HCT116 (cell line): ENCODE results near the gene PCDHGB3. TPM values are rescaled to one million over a fixed set of nuclear protein-coding genes. Genes with fewer than 3 reads are reported as not detected.
A peak's percentile ranks its signal among the peaks of the same experiment; 100 is the strongest.
"Not testable (repeated sequence)": the region's sequence is repeated elsewhere in the genome, so short reads cannot be mapped to it uniquely, and the experiment has no call there.

Experiments used
- ATAC-seq: fragments of 200-7000 bp; cut with Tn5 transposase; 2 replicates; pipeline ENCODE4 v1.9.1; 2020; ENCODE audit warnings: mild to moderate bottlenecking, moderate library complexity
- BruUV-seq: library from RNA; stranded (reverse); fragments of 400-500 nt; replicated peaks from 2 replicates; lab custom pipeline; 2021; lab: Mats Ljungman, UMichigan
- CTCF ChIA-PET: fragments of 300-600 bp; sonication (Branson Sonifier 250); formaldehyde crosslinking; loops from one replicate; lab custom pipeline; 2021; ENCODE audit warnings: antibody characterized with exemption; lab: Charles Lee
- POLR2A ChIA-PET: fragments of 300-600, 350-600 bp; sonication (Branson Sonifier 250); formaldehyde crosslinking; loops from one replicate; lab custom pipeline; 2021; ENCODE audit warnings: antibody characterized with exemption; lab: Charles Lee
- RAD21 ChIA-PET, 2 experiments: fragments of 300-600 bp; sonication (Branson Sonifier 250); formaldehyde crosslinking; loops; one replicate each; lab custom pipeline; 2023; ENCODE audit warnings: low total read pairs in 2 of 2; ENCODE audit not compliant: uncharacterized antibody in 2 of 2, unreplicated experiment in 2 of 2, low non-redundant PET in 1 of 2; lab: Charles Lee
- DNase-seq: peaks from one replicate; pipeline ENCODE4 v3.0.0-alpha.2; 2010; ENCODE audit warnings: low read depth, low spot score
- H2AFZ ChIP-seq: fragments of 200-600 bp; shearing (Covaris generic), sonication (generic); 2 replicates; pipeline ENCODE4 v1.6.1; 2017; ENCODE audit warnings: low read depth, mixed run types, mixed read lengths, antibody characterized with exemption, low read length; ENCODE audit not compliant: poor library complexity, severe bottlenecking
- H3K27ac ChIP-seq: 2 replicates; pipeline ENCODE4 v1.5.1; 2012; ENCODE audit warnings: low read depth, low read length
- H3K27me3 ChIP-seq: fragments of 200-600 bp; sonication (generic); 2 replicates; pipeline ENCODE4 v1.6.1; 2016; ENCODE audit warnings: mixed run types, low read length, mixed read lengths; ENCODE audit not compliant: insufficient read depth
- H3K36me3 ChIP-seq, 2 experiments: fragments of 200-500 bp in 1 of 2; fragments of 200-600 bp in 1 of 2; sonication (Bioruptor generic) in 1 of 2; sonication (generic) in 1 of 2; 2 replicates each; pipeline versions ENCODE4 v1.5.1 to v1.6.1; 2014 to 2016; ENCODE audit warnings: low read length in 2 of 2, inconsistent platforms in 1 of 2, mixed read lengths in 1 of 2, mixed run types in 1 of 2; ENCODE audit not compliant: insufficient read depth in 2 of 2, control insufficient read depth in 1 of 2
- H3K4me1 ChIP-seq, 2 experiments: fragments of 200-600 bp in 1 of 2; sonication (generic) in 1 of 2; 2 replicates each; pipeline versions ENCODE4 v1.5.1 to v1.6.1; 2012 to 2017; ENCODE audit warnings: low read length in 2 of 2, inconsistent platforms in 1 of 2, mild to moderate bottlenecking in 1 of 2, mixed read lengths in 1 of 2, mixed run types in 1 of 2, moderate library complexity in 1 of 2; ENCODE audit not compliant: insufficient read depth in 2 of 2, control insufficient read depth in 1 of 2
- H3K4me2 ChIP-seq: fragments of 200-600 bp; sonication (generic); 2 replicates; pipeline ENCODE4 v1.6.1; 2017; ENCODE audit warnings: mixed run types, low read length, mixed read lengths
- H3K4me3 ChIP-seq, 2 experiments: fragments of 200-600 bp in 1 of 2; sonication (generic) in 1 of 2; replicated peaks in 1 of 2; 2 replicates each; pipeline ENCODE4 v1.5.1; 2011 to 2016; ENCODE audit warnings: low read length in 2 of 2, control low read depth in 1 of 2, low read depth in 1 of 2, mild to moderate bottlenecking in 1 of 2, mixed read lengths in 1 of 2, mixed run types in 1 of 2
- H3K79me2 ChIP-seq: fragments of 200-600 bp; sonication (generic); 2 replicates; pipeline ENCODE4 v1.6.1; 2017; ENCODE audit warnings: mild to moderate bottlenecking, mixed run types, low read length, moderate library complexity, mixed read lengths; ENCODE audit not compliant: insufficient read depth
- H3K9ac ChIP-seq: fragments of 200-600 bp; sonication (generic); 2 replicates; pipeline ENCODE4 v1.6.1; 2016; ENCODE audit warnings: low read length, mixed read lengths
- H3K9me2 ChIP-seq: fragments of 200-600 bp; sonication (generic), shearing (Covaris generic); 2 replicates; pipeline ENCODE4 v1.6.1; 2017; ENCODE audit warnings: mixed run types, mild to moderate bottlenecking, moderate library complexity; ENCODE audit not compliant: insufficient read depth
- H3K9me3 ChIP-seq, 2 experiments: fragments of 200-500 bp in 1 of 2; fragments of 200-600 bp in 1 of 2; sonication (Bioruptor generic) in 1 of 2; sonication (generic) in 1 of 2; 2 replicates each; pipeline ENCODE4 v1.6.1; 2014 to 2017; ENCODE audit warnings: low read length in 2 of 2, mixed read lengths in 2 of 2, inconsistent platforms in 1 of 2, low read depth in 1 of 2, mild to moderate bottlenecking in 1 of 2, mixed run types in 1 of 2, moderate library complexity in 1 of 2; ENCODE audit not compliant: control insufficient read depth in 1 of 2, insufficient read depth in 1 of 2
- H4K20me1 ChIP-seq: fragments of 200-600 bp; sonication (generic), shearing (Covaris generic); 2 replicates; pipeline ENCODE4 v1.6.1; 2017; ENCODE audit warnings: mixed run types, mild to moderate bottlenecking, moderate library complexity; ENCODE audit not compliant: insufficient read depth
- CBX3 ChIP-seq: IDR thresholded peaks from 2 replicates; pipeline ENCODE4 v1.6.1; 2012; ENCODE audit warnings: low read depth
- EGR1 ChIP-seq: IDR thresholded peaks from 2 replicates; pipeline ENCODE4 v1.6.1; 2012; ENCODE audit warnings: low read depth
- SIN3A ChIP-seq: IDR thresholded peaks from 2 replicates; pipeline ENCODE4 v1.6.1; 2012; ENCODE audit warnings: low read depth
- TCF7L2 ChIP-seq: IDR thresholded peaks from 2 replicates; pipeline ENCODE4 v1.7.0; 2011; ENCODE audit warnings: borderline replicate concordance, inconsistent platforms; ENCODE audit not compliant: insufficient read depth, insufficient read length; ENCODE audit errors: extremely low read depth
- ZFX ChIP-seq: fragments of 450-650 bp; IDR thresholded peaks from 2 replicates; pipeline ENCODE4 v1.6.1; 2017
- intact Hi-C: fragments of 100-400 bp; cut with micrococcal nuclease; formaldehyde crosslinking; loops from 2 replicates; pipeline ENCODE4 v1.10.0; 2022
- total RNA-seq: library from RNA; stranded (reverse); gene quantifications from one replicate; pipeline ENCODE4 v1.2.1, GENCODE V29; 2021; ENCODE audit not compliant: unreplicated experiment
- TF ChIP-seq, protein P1 (sequence below), 3 experiments: fragments of 200-600 bp in 1 of 3; sonication (generic) in 1 of 3; IDR thresholded peaks in 2 of 3; conservative IDR thresholded peaks in 1 of 3; 2 replicates each; pipeline ENCODE4 v1.5.1; 2012 to 2017; ENCODE audit warnings: low read depth in 2 of 3, low read length in 2 of 3, antibody characterized with exemption in 1 of 3, borderline replicate concordance in 1 of 3, control low read depth in 1 of 3, mild to moderate bottlenecking in 1 of 3, mixed read lengths in 1 of 3, mixed run types in 1 of 3, moderate library complexity in 1 of 3; ENCODE audit not compliant: insufficient read depth in 1 of 3
- TF ChIP-seq, protein P2 (sequence below): IDR thresholded peaks from 2 replicates; pipeline ENCODE4 v1.6.1; 2012

PCDHGB3 gene
- total RNA-seq, 1 experiment from 2014 or later, result 0.10 TPM

DNA sequence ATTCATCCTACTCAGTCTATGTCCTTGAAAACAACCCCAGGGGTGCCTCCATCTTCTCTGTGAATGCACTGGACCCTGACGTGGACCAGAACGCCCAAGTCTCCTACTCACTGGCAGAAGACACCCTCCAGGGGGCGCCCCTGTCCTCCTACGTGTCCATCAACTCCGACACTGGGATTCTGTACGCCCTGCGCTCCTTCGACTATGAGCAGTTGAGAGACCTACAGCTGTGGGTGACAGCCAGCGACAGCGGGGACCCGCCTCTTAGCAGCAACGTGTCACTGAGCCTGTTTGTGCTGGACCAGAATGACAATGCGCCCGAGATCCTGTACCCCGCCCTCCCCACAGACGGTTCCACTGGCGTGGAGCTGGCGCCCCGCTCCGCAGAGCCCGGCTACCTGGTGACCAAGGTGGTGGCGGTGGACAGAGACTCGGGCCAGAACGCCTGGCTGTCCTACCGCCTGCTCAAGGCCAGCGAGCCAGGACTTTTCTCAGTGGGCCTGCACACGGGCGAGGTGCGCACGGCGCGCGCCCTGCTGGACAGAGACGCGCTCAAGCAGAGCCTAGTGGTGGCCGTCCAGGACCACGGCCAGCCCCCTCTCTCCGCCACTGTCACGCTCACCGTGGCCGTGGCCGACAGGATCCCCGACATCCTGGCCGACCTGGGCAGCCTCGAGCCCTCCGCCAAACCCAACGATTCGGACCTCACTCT lies 5.6 kb downstream of the PCDHGB3 start:
- BruUV-seq, H3K4me2 ChIP-seq, H3K27ac ChIP-seq, DNase-seq, ATAC-seq, RAD21 ChIA-PET, H3K79me2 ChIP-seq, H3K36me3 ChIP-seq, CTCF ChIA-PET, intact Hi-C loops, H3K4me1 ChIP-seq, H3K9me2 ChIP-seq, POLR2A ChIA-PET, H3K9me3 ChIP-seq, H2AFZ ChIP-seq, H3K4me3 ChIP-seq, H3K27me3 ChIP-seq, H4K20me1 ChIP-seq, H3K9ac ChIP-seq: not testable (repeated sequence)
- TF ChIP-seq, protein P1, sequence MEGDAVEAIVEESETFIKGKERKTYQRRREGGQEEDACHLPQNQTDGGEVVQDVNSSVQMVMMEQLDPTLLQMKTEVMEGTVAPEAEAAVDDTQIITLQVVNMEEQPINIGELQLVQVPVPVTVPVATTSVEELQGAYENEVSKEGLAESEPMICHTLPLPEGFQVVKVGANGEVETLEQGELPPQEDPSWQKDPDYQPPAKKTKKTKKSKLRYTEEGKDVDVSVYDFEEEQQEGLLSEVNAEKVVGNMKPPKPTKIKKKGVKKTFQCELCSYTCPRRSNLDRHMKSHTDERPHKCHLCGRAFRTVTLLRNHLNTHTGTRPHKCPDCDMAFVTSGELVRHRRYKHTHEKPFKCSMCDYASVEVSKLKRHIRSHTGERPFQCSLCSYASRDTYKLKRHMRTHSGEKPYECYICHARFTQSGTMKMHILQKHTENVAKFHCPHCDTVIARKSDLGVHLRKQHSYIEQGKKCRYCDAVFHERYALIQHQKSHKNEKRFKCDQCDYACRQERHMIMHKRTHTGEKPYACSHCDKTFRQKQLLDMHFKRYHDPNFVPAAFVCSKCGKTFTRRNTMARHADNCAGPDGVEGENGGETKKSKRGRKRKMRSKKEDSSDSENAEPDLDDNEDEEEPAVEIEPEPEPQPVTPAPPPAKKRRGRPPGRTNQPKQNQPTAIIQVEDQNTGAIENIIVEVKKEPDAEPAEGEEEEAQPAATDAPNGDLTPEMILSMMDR (IDR thresholded peaks at IDR 0.05 in 2 of 3, conservative IDR thresholded peaks at IDR 0.05 in 1 of 3; ENCODE audit: borderline replicate concordance in 1 of 3, insufficient read depth in 1 of 3, low read depth in 2 of 3, low read length in 2 of 3), result peak in 1 of 3 experiments; percentile 21; a peak in 1 of 6 replicates

DNA sequence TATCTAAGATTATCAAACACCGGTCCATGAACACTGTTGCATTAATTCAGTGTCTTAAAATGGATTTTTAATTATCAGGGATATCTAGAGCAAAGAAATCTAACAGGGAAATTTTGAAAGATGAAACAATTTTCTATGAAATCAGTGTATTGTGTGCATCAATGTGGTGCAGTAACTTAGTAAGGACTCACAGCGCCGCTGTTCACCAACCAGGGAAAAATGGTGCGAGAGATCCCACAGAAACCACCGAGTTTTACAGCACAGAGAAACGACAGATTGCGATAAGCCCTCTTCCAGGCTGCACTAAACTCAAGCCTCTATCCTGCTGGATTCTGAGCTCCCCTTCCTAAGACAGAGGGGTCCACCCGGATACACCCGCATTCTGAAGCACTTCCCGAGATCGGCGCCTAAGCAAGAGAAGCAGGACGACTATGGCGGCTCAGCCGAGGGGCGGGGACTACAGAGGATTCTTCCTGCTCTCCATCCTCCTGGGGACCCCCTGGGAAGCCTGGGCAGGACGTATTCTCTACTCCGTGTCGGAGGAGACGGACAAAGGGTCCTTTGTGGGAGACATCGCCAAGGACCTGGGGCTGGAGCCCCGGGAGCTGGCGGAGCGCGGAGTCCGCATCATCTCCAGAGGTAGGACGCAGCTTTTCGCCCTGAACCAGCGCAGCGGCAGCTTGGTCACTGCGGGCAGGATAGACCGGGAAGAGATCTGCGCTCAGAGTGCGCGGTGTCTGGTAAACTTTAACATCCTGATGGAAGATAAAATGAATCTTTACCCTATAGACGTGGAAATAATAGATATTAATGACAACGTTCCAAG lies 12.6 kb downstream of the PCDHGB3 start, which contains the start of gene PCDHGA7:
Gene PCDHGA7, plus strand, starts transcription at position 274 of the 826 bp plus-strand sequence. Its CDS starts 158 bp downstream, at position 432.
- H3K36me3 ChIP-seq, result no peaks in the 10 kb centered on the region
- no TSS peak for BruUV-seq
- no peak within 1 kb of the TSS for H3K4me2 ChIP-seq
- H3K27me3 ChIP-seq, result no peaks in the 10 kb centered on the region
- H3K9ac ChIP-seq, result no peak within 1 kb of the TSS
- ChIA-PET CTCF (no interaction called here), POLR2A (no interaction called here), RAD21 (no interaction called here)
- TF ChIP-seq, protein P2, sequence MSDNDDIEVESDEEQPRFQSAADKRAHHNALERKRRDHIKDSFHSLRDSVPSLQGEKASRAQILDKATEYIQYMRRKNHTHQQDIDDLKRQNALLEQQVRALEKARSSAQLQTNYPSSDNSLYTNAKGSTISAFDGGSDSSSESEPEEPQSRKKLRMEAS, result no peak
- TF ChIP-seq CBX3, result no peak
- no peak for TF ChIP-seq ZFX
- no peak for TF ChIP-seq SIN3A
- TF ChIP-seq EGR1, result no peak
- no peak for TF ChIP-seq TCF7L2
- no peak within 1 kb of the TSS for H3K27ac ChIP-seq
- H3K4me3 ChIP-seq, result no peak within 1 kb of the TSS
- DNase-seq, result no peak
- no peaks in the 10 kb centered on the region for H4K20me1 ChIP-seq
- H3K4me1 ChIP-seq, result no peaks in the 10 kb centered on the region
- H3K9me2 ChIP-seq, result no peaks in the 10 kb centered on the region
- H3K9me3 ChIP-seq, result no peaks in the 10 kb centered on the region; a peak in 2 of 4 replicates
- intact Hi-C loops, result no loop called here
- ATAC-seq, result no peak
- H2AFZ ChIP-seq, result no peak within 1 kb of the TSS
- H3K79me2 ChIP-seq, result no peaks in the 10 kb centered on the region
